GM12864 (cell line): ENCODE measurements around the gene SYMPK.

Source experiments
- DNase-seq: peaks from one replicate; pipeline ENCODE4 v3.0.0-alpha.2; 2011; ENCODE audit warnings: low read depth
- H3K4me3 ChIP-seq: 2 replicates; pipeline ENCODE4 v1.5.1; 2011; ENCODE audit warnings: mild to moderate bottlenecking, low read depth, low read length, control low read depth
- CTCF ChIP-seq: IDR thresholded peaks from 2 replicates; pipeline ENCODE4 v1.5.1; 2011; ENCODE audit warnings: low read depth, mild to moderate bottlenecking, moderate library complexity, low read length, control low read depth, inconsistent platforms; ENCODE audit errors: missing control alignments

The SYMPK gene

GRCh38 chr19:45881082-45881908 is 18.3 kb upstream of the SYMPK start:
- TF ChIP-seq CTCF = no peak
- no peak overlapping the region for H3K4me3 ChIP-seq

GRCh38 chr19:45879971-45880370 is 17.0 kb upstream of the SYMPK start:
- no peak for TF ChIP-seq CTCF
- no peak overlapping the region for H3K4me3 ChIP-seq
- DNase-seq = no peak

More at GRCh38 chr19:45881082-45881908, 18.3 kb upstream of the SYMPK start:
- no peak for DNase-seq

GRCh38 chr19:45879055-45879454 is 16.1 kb upstream of the SYMPK start:
- no peak for TF ChIP-seq CTCF
- no peak for DNase-seq
- no peak overlapping the region for H3K4me3 ChIP-seq

GRCh38 chr19:45878043-45878794 is 15.3 kb upstream of the SYMPK start:
- no peak overlapping the region for H3K4me3 ChIP-seq
- DNase-seq = no peak
- no peak for TF ChIP-seq CTCF

- DNase-seq = no peak
- TF ChIP-seq CTCF = no peak
- H3K4me3 ChIP-seq = no peak overlapping the region
Observed at GRCh38 chr19:45876411-45877197, 13.7 kb upstream of the SYMPK start.

GRCh38 chr19:45876161-45876410 is 13.1 kb upstream of the SYMPK start:
- no peak for TF ChIP-seq CTCF
- no peak for DNase-seq
- no peak overlapping the region for H3K4me3 ChIP-seq
